Motor neuron (in vitro differentiated cells): ENCODE measurements around the gene ORAI2. TPM values are rescaled to one million over a fixed set of nuclear protein-coding genes. Genes with fewer than 3 reads are reported as not detected.
A peak's percentile ranks its signal among the peaks of the same experiment; 100 is the strongest.
"Not testable (repeated sequence)": the region's sequence is repeated elsewhere in the genome, so short reads cannot be mapped to it uniquely, and the experiment has no call there.

Experiments
- ATAC-seq, 8 experiments: fragments of 200-7000 bp; cut with Tn5 transposase; replicated peaks in 6 of 8; 2 replicates each; pipeline ENCODE4 v1.8.0; 2021; ENCODE audit warnings: mild to moderate bottlenecking in 8 of 8, moderate library complexity in 8 of 8
- H3K27ac ChIP-seq, 2 donors: fragments of 250-450 bp; sonication (Bioruptor Pico); 2 replicates each; pipeline ENCODE4 v1.9.0; 2021; ENCODE audit warnings: antibody characterized with exemption in 2 of 2, mild to moderate bottlenecking in 2 of 2, moderate library complexity in 1 of 2
- H3K4me1 ChIP-seq, 2 donors: fragments of 250-450 bp; sonication (Bioruptor Pico); replicated peaks in 1 of 2; 2 replicates each; pipeline ENCODE4 v1.6.1; 2021; ENCODE audit warnings: antibody characterized with exemption in 2 of 2, mild to moderate bottlenecking in 2 of 2, moderate library complexity in 1 of 2
- H3K4me3 ChIP-seq, 5 donors: fragments of 250-450 bp; sonication (Bioruptor Pico); 2 replicates each; pipeline ENCODE4 v1.9.0; 2021; ENCODE audit warnings: antibody characterized with exemption in 5 of 5, mild to moderate bottlenecking in 5 of 5, moderate library complexity in 4 of 5
- WGBS, 10 experiments: fragments of 450-650 bp; shearing (Covaris generic); methylation state at CpG; one replicate each; pipeline ENCODE4 v1.0.0; 2022; 5-methylcytosine and 5-hydroxymethylcytosine counted together
- in situ Hi-C, 9 experiments: fragments of 400-800 bp; cut with MboI; loops; one replicate each; pipeline ENCODE4 v1.15.0; 2021; ENCODE audit warnings: low sequenced_read_pairs in 9 of 9, low pct_unique_long_range_greater_than_20kb in 2 of 9; ENCODE audit not compliant: unreplicated experiment in 9 of 9
- total RNA-seq, 8 experiments: library from RNA; unstranded; fragments of 300-600 nt; gene quantifications; 2 replicates each; pipeline versions ENCODE4 v1.2.3 to v1.2.4, GENCODE V29; 2022

Gene ORAI2
- total RNA-seq, 8 experiments from 2014 or later: 5.4 to 45.0 (median 21.4) TPM

DNA sequence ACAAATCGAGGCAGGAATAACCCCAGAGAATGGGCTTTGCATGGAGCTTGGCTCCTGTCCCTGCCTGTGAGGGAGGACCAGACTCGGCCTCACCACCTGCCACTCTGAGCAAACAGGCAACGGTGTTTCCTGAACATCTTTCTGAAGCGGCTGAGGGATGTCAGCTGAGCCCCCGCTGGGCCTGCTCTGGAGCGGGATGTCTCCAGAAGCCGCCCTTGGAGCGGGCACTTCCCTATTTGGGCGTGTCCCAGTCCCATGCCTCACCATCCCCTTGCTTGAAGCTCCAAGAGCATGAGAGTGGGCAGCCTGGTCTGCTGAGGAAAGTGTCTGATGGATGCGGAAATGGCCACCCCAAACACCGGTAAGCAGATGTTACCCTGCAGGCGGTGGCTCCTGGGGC, 21.1 kb downstream of the ORAI2 start:
- in situ Hi-C loops: no loop called here
- WGBS, 10 experiments: 60 to 71% (median 63%) methylated on average over 2 to 6 of the region's 12 CpGs; no CpG with 5 or more reads in 6 of the 10 experiments
- Histone ChIP-seq H3K4me3 (no peak overlapping the region), H3K4me1 (peaks cover 9 to 10% of the 10 kb centered on the region in 2 donors), H3K27ac (no peak overlapping the region)
- peak in 1 of 8 experiments; percentile 13 for ATAC-seq

DNA sequence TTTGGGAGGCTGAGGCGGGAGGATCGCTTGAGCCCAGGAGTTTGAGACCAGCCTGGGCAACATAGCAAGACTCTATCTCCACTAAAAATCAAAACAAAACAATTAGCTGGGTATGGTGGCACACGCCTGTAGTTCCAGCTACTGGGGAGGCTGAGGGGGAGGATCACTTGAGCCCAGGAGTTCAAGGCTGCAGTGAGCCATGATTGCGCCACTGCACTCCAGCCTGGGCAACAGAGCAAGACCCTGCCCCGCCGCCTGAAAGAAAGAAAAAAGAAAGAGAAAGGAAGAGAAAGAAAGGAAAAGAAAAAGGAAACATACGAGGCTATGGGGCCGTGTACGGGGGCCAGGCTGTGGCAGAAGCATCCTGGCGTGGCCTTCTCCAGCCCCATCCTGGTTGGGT, 21.6 kb downstream of the ORAI2 start:
- H3K4me3 ChIP-seq, H3K27ac ChIP-seq, ATAC-seq, in situ Hi-C loops: not testable (repeated sequence)
- peaks cover 9 to 10% of the 10 kb centered on the region in 2 donors for H3K4me1 ChIP-seq
- WGBS, 10 experiments: 86 to 100% (median 96%) methylated on average over 1 to 8 of the region's 10 CpGs

DNA sequence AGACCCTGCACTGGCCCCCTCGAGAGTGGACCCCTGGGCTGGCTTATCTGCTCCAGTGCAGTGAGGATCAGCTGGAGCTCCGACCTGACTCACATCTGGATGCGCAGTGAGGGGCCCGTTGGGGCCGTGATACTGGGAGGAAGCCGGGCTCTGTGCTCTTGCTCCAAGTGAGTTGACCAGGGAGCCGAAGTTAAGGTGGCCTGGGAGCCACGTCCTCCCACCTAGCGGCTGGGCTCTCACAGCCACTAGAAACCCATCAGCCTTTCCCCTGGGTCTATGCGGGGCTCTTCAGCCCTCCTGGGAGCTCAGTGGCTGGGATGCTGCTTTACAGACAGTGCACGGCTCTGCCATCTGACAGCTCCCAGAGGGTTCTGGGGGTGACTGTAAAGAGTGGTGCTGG, 22.2 kb downstream of the ORAI2 start:
- 92 to 100% (median 94%) methylated on average over 2 to 3 of the region's 11 CpGs; no CpG with 5 or more reads in 7 of the 10 experiments for WGBS, 10 experiments

DNA sequence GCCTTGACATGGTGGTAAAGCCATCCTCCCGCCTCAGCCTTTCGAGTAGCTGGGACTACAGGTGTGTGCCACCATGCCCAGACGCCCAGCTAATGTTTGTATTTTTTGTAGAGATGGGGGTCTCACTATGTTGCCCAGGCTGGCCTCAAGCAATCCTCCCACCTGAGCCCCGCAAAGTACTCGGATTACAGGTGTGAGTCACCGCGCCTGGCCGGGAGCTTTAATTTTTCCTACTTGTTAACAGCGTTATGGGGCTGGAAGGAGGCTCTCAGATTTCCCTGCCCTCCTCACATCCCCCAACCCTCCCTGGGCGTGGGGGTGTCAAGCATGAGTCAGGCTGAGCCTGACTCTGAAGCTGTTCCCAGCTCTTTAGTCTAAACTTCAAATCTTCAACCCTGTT, 23.0 kb downstream of the ORAI2 start:
- in situ Hi-C loops: no loop called here
- WGBS, 10 experiments: 44 to 100% (median 96%) methylated on average over 1 to 6 of the region's 10 CpGs; no CpG with 5 or more reads in 4 of the 10 experiments

More for the DNA sequence above, 22.2 kb downstream of the ORAI2 start:
- in situ Hi-C loops: no loop called here
- ATAC-seq: no peak
- peaks cover 9 to 10% of the 10 kb centered on the region in 2 donors for H3K4me1 ChIP-seq
- no peak overlapping the region for H3K4me3 ChIP-seq
- no peak overlapping the region for H3K27ac ChIP-seq

DNA sequence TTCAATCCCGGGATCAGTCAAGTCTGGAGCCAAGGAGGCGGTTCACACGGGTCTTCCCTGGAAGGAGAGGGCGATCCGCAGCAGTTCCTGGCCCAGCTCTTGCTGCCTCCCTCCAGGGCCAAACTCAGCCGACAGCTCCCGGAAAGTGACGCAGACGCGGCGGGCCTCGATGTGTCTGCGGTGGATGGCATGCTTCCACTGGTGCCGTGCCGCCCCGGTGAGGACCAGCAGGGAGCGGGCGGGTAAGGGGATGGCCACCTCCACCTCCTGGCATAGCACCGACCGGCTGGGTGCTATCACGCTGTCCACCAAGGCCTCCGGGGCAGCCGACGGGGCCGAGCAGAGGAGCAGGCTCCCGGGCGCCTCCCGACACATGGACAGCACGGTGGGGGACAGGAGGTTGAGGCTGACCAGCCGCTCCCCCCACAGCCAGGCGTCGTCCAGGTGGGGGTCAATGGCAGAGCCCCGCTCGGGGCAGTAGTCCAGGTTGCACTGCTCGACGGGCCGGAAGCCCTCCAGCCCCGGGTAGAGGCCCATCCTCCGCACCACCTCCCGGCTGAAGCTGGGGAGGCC, 24.1 kb downstream of the ORAI2 start:
- Histone ChIP-seq H3K4me3 (no peak overlapping the region), H3K4me1 (no peaks in the 10 kb centered on the region), H3K27ac (no peak overlapping the region)
- 94 to 100% (median 98%) methylated on average over 1 to 13 of the region's 40 CpGs; no CpG with 5 or more reads in 6 of the 10 experiments for WGBS, 10 experiments
- in situ Hi-C loops: no loop called here
- ATAC-seq: peak in 4 of 8 experiments; percentile 7 to 25 (median 12)

More for the DNA sequence above, 23.0 kb downstream of the ORAI2 start:
- Histone ChIP-seq H3K4me1 (peaks cover 6% of the 10 kb centered on the region in 2 donors), H3K4me3 (no peak overlapping the region), H3K27ac (no peak overlapping the region)
- ATAC-seq: no peak

DNA sequence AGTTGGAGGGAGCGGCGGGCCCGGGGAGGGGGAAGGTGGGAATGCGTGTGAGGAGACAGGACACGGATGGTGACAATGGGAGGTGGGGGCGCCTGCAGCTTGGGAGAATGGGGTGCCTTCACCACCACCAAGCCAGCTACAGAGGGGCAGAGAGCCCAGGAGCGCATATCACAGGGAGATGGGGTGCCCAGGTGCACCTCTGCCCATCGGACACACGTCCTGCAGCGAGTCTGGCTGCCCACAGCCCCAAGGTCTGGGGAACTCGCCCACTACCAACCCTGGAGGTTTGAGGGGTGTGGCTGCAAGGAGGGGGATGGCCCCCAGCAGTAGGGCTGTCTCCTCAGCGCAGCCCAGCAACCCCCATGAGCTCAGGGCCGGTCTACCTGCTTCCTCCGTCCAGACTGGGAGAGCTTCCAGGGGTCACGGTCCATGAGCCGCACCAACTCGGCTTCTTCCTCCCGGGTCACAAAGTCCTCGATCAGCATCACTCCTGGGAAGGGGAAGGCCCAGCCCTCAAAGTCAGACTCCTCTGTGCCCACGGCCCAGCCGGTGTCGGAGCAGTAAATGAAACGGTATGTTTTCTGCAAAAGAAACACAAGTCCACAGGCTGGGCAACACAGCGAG, 26.0 kb downstream of the ORAI2 start:
- Histone ChIP-seq H3K4me3 (no peak overlapping the region), H3K4me1 (peaks cover 5% of the 10 kb centered on the region in 2 donors), H3K27ac (no peak overlapping the region)
- in situ Hi-C loops: no loop called here
- ATAC-seq: peak in 1 of 8 experiments; percentile 9
- WGBS, 10 experiments: 93 to 100% (median 100%) methylated on average over 1 to 5 of the region's 24 CpGs; no CpG with 5 or more reads in 5 of the 10 experiments

- ATAC-seq: no peak
- in situ Hi-C loops: no loop called here
- peaks cover 5 to 6% of the 10 kb centered on the region in 2 donors for H3K4me1 ChIP-seq
- no peak overlapping the region for H3K27ac ChIP-seq
- no peak overlapping the region for H3K4me3 ChIP-seq
- 73 to 100% (median 88%) methylated on average over 2 to 5 of the region's 8 CpGs; no CpG with 5 or more reads in 5 of the 10 experiments for WGBS, 10 experiments
These were observed 27.1 kb downstream of the ORAI2 start for GRCh38 chr7:102460467-102460866.

- in situ Hi-C loops: no loop called here
- H3K4me3 ChIP-seq: peak overlapping the region; percentile 91 to 97 (median 92)
- WGBS, 10 experiments: 0 to 75% (median 17%) methylated on average over 1 to 12 of the region's 24 CpGs; no CpG with 5 or more reads in 2 of the 10 experiments
- ATAC-seq: peak; percentile 5 to 9 (median 6)
- H3K27ac ChIP-seq: peak overlapping the region; percentile 66 to 85
- H3K4me1 ChIP-seq: peaks cover 5 to 11% of the 10 kb centered on the region in 2 donors
These were observed 30.6 kb downstream of the ORAI2 start for GRCh38 chr7:102463841-102464576.

- in situ Hi-C loops: no loop called here
- H3K27ac ChIP-seq: peak within 1 kb of the TSS; percentile 66 to 85
These were observed 31.4 kb downstream of the ORAI2 start, which contains the start of the genes ALKBH4 and LRWD1 for GRCh38 chr7:102464577-102465280. ALKBH4 (minus strand) TSS chr7:102464863; CDS start chr7:102464836, 27 bp downstream. LRWD1 (plus strand) TSS chr7:102464984; CDS start chr7:102465081, 97 bp downstream.

GRCh38 chr7:102466097-102466496, 32.7 kb downstream of the ORAI2 start:
- 94 to 100% (median 98%) methylated on average over 3 to 4 of the region's 7 CpGs; no CpG with 5 or more reads in 6 of the 10 experiments for WGBS, 10 experiments
- in situ Hi-C loops: no loop called here
- Histone ChIP-seq H3K4me3 (peak overlapping the region in 1 of 5 donors; percentile 91), H3K27ac (no peak overlapping the region), H3K4me1 (peaks cover 5 to 11% of the 10 kb centered on the region in 2 donors)
- no peak for ATAC-seq

More at GRCh38 chr7:102464577-102465280, 31.4 kb downstream of the ORAI2 start, which contains the start of the genes ALKBH4 and LRWD1:
- H3K4me1 ChIP-seq: peaks cover 5 to 11% of the 10 kb centered on the region in 2 donors
- peak; percentile 89 to 95 (median 92) for ATAC-seq
- H3K4me3 ChIP-seq: peak within 1 kb of the TSS; percentile 91 to 97 (median 92)
- 0 to 6% (median 0%) methylated on average over 1 to 13 of the region's 81 CpGs; no CpG with 5 or more reads in 4 of the 10 experiments for WGBS, 10 experiments

GRCh38 chr7:102467581-102468477, 34.5 kb downstream of the ORAI2 start:
- 55 to 100% (median 95%) methylated on average over 2 to 4 of the region's 24 CpGs; no CpG with 5 or more reads in 7 of the 10 experiments for WGBS, 10 experiments
- Histone ChIP-seq H3K4me1 (peaks cover 5 to 11% of the 10 kb centered on the region in 2 donors), H3K27ac (no peak overlapping the region), H3K4me3 (no peak overlapping the region)
- in situ Hi-C loops: no loop called here
- no peak for ATAC-seq
